ENCODE results near the gene GSTT2B. TPM values are rescaled to one million over a fixed set of nuclear protein-coding genes. Genes with fewer than 3 reads are reported as not detected.
A peak's percentile ranks its signal among the peaks of the same experiment; 100 is the strongest.
"Not testable (repeated sequence)": the region's sequence is repeated elsewhere in the genome, so short reads cannot be mapped to it uniquely, and the experiment has no call there.

GSTT2B gene
- total RNA-seq, 2 donors from 2014 or later = 0.37 to 0.41 TPM

- Mint-ChIP-seq H3K4me3 (peak overlapping the region; percentile 47), H3K27me3 (no peaks in the 10 kb centered on the region), H3K9me3 (no peaks in the 10 kb centered on the region), H3K27ac (peak overlapping the region; percentile 16), H3K4me1 (peaks cover 16% of the 10 kb centered on the region), H3K36me3 (ENCODE audit: low read depth) (peaks cover 36% of the 10 kb centered on the region)
- ATAC-seq (replicated peaks) = no peak
Measured at GRCh38 chr22:23970816-23971486, 10.0 kb upstream of the GSTT2B start.

DNA sequence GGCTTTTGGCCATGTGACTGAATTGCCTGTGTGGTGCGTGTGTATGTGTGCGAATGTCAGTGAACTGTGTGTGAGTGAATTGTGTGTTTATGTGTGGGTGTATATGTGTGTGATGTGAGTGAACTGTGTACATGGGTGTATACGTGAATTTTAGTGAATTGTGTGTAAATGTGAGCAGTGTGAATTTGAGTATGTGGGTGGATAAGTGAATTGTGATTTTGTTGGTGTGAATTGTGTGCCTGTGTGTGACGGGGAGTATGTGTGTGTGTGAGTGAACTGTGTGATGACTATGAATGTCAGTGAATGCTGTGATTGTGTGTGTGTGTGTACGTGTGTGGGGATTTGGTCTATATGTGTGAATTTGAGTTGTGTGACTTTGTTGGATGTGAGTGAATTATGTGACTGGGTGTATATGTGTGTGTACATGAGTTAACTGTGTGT is 9.2 kb upstream of the GSTT2B start:
- H3K9me3 Mint-ChIP-seq = no peaks in the 10 kb centered on the region
- H3K27me3 Mint-ChIP-seq = no peaks in the 10 kb centered on the region
- H3K27ac Mint-ChIP-seq = peak overlapping the region; percentile 16
- no peak for ATAC-seq (replicated peaks)
- peaks cover 16% of the 10 kb centered on the region for H3K4me1 Mint-ChIP-seq
- peak overlapping the region; percentile 47 for H3K4me3 Mint-ChIP-seq
- H3K36me3 Mint-ChIP-seq (ENCODE audit: low read depth) = peaks cover 36% of the 10 kb centered on the region

GRCh38 chr22:23969071-23969470 is 8.1 kb upstream of the GSTT2B start:
- H3K27me3 Mint-ChIP-seq = no peaks in the 10 kb centered on the region
- H3K36me3 Mint-ChIP-seq (ENCODE audit: low read depth) = peaks cover 36% of the 10 kb centered on the region
- ATAC-seq (replicated peaks) = no peak
- peak overlapping the region; percentile 47 for H3K4me3 Mint-ChIP-seq
- H3K4me1 Mint-ChIP-seq = peaks cover 16% of the 10 kb centered on the region
- H3K9me3 Mint-ChIP-seq = no peaks in the 10 kb centered on the region
- peak overlapping the region; percentile 16 for H3K27ac Mint-ChIP-seq

GRCh38 chr22:23966568-23966967 is 5.6 kb upstream of the GSTT2B start, which contains the start of gene DDTL:
Gene DDTL, plus strand, starts transcription at chr22:23966888. Its CDS starts 27 bp downstream, at chr22:23966915.
- not testable (repeated sequence) for H3K27ac Mint-ChIP-seq, H3K4me3 Mint-ChIP-seq, H3K27me3 Mint-ChIP-seq, H3K9me3 Mint-ChIP-seq
- ATAC-seq (replicated peaks) = peak; percentile 99
- Mint-ChIP-seq H3K4me1 (peaks cover 16% of the 10 kb centered on the region), H3K36me3 (ENCODE audit: low read depth) (peaks cover 28% of the 10 kb centered on the region)

- not testable (repeated sequence) for H3K9me3 Mint-ChIP-seq, H3K27ac Mint-ChIP-seq, H3K27me3 Mint-ChIP-seq, H3K4me3 Mint-ChIP-seq
- ATAC-seq (replicated peaks) = peak; percentile 36
- H3K36me3 Mint-ChIP-seq (ENCODE audit: low read depth) = peaks cover 23% of the 10 kb centered on the region
- H3K4me1 Mint-ChIP-seq = peaks cover 12% of the 10 kb centered on the region
Measured at GRCh38 chr22:23966094-23966493, 5.1 kb upstream of the GSTT2B start.

DNA sequence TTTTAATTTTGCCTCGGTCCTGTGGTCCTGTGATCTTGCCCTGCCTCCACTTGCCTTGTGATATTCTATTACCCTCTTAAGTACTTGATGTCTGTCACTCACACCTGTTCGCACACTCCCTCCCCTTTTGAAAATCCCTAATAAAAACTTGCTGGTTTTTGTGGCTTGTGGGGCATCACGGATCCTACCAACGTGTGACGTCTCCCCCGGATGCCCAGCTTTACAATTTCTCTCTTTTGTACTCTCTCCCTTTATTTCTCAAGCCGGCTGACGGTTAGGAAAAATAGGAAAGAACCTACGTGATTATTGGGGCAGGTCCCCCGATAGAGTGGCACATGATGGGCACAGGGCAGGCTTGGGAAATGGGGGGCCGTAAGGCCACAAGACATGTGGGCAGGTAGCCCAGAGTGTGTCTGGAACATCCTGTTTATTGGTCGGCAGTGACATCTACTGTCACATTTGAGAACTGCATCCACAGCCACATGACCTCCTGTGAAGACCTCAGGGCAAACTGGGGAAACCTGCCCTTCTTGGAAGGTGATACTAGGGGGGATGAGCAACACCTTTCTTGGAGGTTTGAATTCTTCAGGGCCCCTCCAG is 4.6 kb downstream of the GSTT2B start:
- not testable (repeated sequence) for H3K36me3 Mint-ChIP-seq (ENCODE audit: low read depth); H3K27me3 Mint-ChIP-seq; H3K4me1 Mint-ChIP-seq; H3K27ac Mint-ChIP-seq; H3K9me3 Mint-ChIP-seq; H3K4me3 Mint-ChIP-seq
- peak; percentile 85 for ATAC-seq (replicated peaks)

- H3K4me3 Mint-ChIP-seq, H3K9me3 Mint-ChIP-seq: not testable (repeated sequence)
Measured at GRCh38 chr22:23955886-23956285, 5.1 kb downstream of the GSTT2B start.

GRCh38 chr22:23954991-23955305 is 6.0 kb downstream of the GSTT2B start:
- not testable (repeated sequence) for H3K27me3 Mint-ChIP-seq; ATAC-seq (replicated peaks); H3K27ac Mint-ChIP-seq; H3K9me3 Mint-ChIP-seq; H3K4me1 Mint-ChIP-seq; H3K4me3 Mint-ChIP-seq; H3K36me3 Mint-ChIP-seq (ENCODE audit: low read depth)

More at GRCh38 chr22:23955886-23956285, 5.1 kb downstream of the GSTT2B start:
- ATAC-seq (replicated peaks); H3K36me3 Mint-ChIP-seq (ENCODE audit: low read depth); H3K27ac Mint-ChIP-seq; H3K4me1 Mint-ChIP-seq; H3K27me3 Mint-ChIP-seq: not testable (repeated sequence)

DNA sequence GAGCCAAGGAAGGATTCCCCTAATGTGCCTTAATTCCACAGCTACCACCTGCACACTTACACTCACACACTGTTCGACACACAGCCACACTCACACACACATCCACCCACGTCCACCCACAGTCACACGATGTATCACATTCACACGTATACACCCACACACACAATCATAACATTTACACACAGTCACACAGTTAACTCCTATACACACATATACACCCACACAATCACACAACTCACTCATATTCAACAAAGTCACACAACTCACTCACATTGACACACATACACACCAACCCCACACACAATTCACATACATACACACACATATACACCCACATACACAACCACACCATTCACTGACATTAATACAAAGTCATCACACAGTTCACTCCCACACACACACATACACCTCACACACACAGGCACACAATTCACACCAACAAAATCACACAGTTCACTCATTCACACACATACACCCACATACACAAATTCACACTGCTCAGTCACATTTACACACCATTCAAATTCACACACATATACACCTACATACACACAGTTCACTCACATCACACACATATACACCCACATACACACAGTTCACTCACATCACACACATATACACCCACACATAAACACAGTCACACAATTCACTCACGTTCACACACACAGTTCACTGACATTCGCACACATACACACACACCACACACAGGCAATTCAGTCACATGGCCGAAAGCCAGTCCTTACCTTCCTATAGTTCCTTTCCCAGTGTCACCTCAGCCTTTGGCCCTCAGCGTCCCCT is 6.6 kb downstream of the GSTT2B start:
- ATAC-seq (replicated peaks); H3K4me3 Mint-ChIP-seq; H3K4me1 Mint-ChIP-seq; H3K27me3 Mint-ChIP-seq; H3K36me3 Mint-ChIP-seq (ENCODE audit: low read depth); H3K9me3 Mint-ChIP-seq: not testable (repeated sequence)
- peak overlapping the region; percentile 23 for H3K27ac Mint-ChIP-seq

DNA sequence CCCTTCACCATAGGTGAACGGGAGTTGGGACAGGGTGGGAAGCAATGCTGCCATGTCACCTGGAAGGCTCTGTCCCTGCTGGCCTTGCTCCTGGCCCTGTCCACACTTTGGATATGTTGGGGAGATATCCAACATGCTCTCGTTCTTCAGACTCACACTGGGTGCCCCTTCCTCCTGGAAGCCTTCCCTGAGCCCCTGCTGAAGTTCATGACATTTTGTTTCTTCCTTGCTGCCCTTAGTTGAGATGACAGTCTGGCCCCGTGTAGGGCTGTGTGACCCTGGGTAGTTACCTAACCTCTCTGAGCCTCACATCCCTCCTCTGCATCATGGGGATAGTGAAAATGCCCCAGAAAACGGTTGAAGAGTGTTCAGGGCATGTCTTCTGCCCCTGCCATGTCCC is 7.5 kb downstream of the GSTT2B start:
- not testable (repeated sequence) for H3K36me3 Mint-ChIP-seq (ENCODE audit: low read depth); ATAC-seq (replicated peaks); H3K9me3 Mint-ChIP-seq; H3K4me1 Mint-ChIP-seq; H3K27ac Mint-ChIP-seq; H3K4me3 Mint-ChIP-seq; H3K27me3 Mint-ChIP-seq

- not testable (repeated sequence) for H3K27ac Mint-ChIP-seq; H3K4me3 Mint-ChIP-seq; H3K9me3 Mint-ChIP-seq; H3K4me1 Mint-ChIP-seq; H3K27me3 Mint-ChIP-seq; H3K36me3 Mint-ChIP-seq (ENCODE audit: low read depth); ATAC-seq (replicated peaks)
Measured at GRCh38 chr22:23952794-23953405, 8.1 kb downstream of the GSTT2B start.

DNA sequence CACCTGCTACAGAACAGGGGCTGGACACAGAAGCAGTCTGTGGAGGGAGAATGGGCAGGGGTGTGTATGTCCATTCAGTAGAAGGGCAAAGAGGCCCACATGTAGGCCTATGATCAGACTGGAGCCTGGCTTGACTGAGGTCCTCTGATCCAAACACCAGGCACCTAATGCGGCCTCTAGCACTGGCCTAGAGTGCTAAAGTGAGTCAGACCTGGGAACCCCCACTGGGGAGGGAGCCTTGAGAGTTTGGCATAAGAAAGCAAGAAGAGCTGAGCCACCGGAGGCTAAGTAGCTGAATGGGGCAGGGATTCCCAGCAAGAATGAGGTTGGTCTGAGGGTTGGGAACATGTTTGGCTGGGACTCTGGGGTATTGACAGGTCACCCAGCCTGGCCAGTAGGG is 9.6 kb downstream of the GSTT2B start:
- ATAC-seq (replicated peaks) = peak; percentile 51
- H3K9me3 Mint-ChIP-seq; H3K4me3 Mint-ChIP-seq; H3K27ac Mint-ChIP-seq; H3K4me1 Mint-ChIP-seq; H3K36me3 Mint-ChIP-seq (ENCODE audit: low read depth); H3K27me3 Mint-ChIP-seq: not testable (repeated sequence)

- ATAC-seq (replicated peaks); H3K27me3 Mint-ChIP-seq; H3K9me3 Mint-ChIP-seq; H3K36me3 Mint-ChIP-seq (ENCODE audit: low read depth); H3K4me3 Mint-ChIP-seq; H3K4me1 Mint-ChIP-seq; H3K27ac Mint-ChIP-seq: not testable (repeated sequence)
Measured at GRCh38 chr22:23949764-23950163, 11.2 kb downstream of the GSTT2B start.

DNA sequence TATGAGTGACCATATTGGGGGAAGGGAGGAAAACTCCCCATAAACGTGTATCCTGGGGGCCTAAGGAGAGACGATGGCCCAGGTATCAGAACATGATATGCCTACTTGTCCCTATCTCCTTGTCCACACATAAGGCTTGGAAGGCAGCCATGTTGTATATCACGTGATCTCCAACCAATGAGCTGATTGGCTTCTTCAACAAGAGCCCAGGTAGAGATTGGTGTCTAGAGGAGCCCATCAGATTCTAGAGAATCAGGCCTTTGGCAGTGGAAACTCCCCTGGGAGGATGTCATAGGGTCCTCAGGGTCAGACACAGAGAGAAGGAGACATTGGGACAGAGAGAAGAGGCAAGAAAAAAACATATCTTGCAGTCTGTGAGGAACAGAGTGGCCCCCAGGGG is 13.6 kb downstream of the GSTT2B start:
- not testable (repeated sequence) for H3K4me3 Mint-ChIP-seq; H3K27ac Mint-ChIP-seq; H3K27me3 Mint-ChIP-seq; H3K36me3 Mint-ChIP-seq (ENCODE audit: low read depth); H3K9me3 Mint-ChIP-seq; ATAC-seq (replicated peaks); H3K4me1 Mint-ChIP-seq

GRCh38 chr22:23940166-23940565 is 20.8 kb downstream of the GSTT2B start:
- not testable (repeated sequence) for H3K36me3 Mint-ChIP-seq (ENCODE audit: low read depth); H3K27ac Mint-ChIP-seq; ATAC-seq (replicated peaks); H3K4me3 Mint-ChIP-seq; H3K9me3 Mint-ChIP-seq; H3K27me3 Mint-ChIP-seq; H3K4me1 Mint-ChIP-seq

All from activated T-helper 17 cell treated with anti-CD3 and anti-CD28 coated beads, Interleukin-2, amount 50 U/mL, for 72 hours (primary cell).